NCI-H2107 (cell line): ENCODE data around the gene B4GALT6.
A peak's percentile ranks its signal among the peaks of the same experiment; 100 is the strongest.

Experiments
- DNase-seq: peaks from one replicate; lab custom pipeline; 2025; lab: John Stamatoyannopoulos, UW

Gene B4GALT6

GRCh38 chr18:31688606-31689005 lies 4.2 kb upstream of the B4GALT6 start:
- no peak for DNase-seq

DNA sequence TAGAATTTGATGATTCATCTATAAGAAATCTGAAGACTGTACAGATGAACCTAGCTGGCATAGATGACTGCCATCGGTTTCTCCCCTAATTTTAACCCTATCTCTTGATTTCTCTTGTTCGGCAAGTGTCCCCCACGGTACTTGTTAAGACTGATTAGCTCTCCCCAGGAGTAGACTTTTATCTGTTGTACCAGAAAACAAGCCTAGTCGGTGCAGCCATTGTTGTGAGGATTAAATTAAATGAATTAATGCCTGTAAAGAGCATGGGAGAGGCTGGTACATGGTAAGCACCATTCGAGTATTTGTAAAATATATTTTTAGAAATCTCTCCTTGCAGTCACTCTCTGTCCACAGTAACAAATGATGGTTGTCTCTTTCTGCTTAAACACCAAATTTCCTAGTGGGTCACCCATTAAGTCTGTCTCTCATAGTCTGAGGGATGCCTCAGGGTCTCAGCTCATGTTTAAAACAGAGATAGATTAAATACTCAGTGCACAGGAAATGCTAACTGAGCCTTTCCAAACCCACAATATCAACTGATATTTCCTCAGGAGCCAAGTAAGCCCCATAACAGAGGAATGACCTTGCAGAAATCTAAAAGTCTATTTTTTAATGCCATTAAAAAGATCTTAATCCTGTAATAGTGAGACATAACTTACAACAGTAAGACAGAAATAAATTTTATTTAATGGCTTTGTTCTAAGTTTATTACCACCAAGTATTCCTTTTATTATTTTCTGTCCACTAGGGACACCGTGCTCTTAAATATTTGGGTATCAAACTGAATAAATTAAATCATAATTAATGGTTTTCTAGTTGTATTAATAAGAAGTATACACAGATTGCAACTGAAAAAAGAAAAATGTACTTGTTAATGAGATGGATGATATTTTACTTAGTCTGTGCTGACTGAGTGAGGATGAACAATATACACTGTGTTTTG lies 2.9 kb upstream of the B4GALT6 start:
- no peak for DNase-seq

DNA sequence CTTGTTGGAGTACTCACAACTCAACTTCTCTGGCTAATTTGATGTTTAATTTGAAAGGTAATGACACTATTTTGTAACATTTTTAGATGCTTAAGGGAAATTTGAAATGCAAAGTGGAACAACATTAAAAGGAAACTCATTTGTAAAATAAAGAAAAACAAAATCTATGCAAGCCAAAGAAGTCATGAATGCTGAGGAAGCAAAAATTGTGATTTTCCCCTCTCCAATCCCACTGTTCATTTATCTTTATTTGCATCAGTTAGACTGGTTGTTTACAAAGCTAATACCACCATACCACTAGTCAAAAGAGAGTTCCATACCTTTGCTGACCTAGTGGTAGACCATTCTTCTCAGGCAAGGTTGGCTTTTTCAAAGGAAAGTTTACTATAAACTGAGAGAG lies 2.2 kb upstream of the B4GALT6 start:
- DNase-seq, result no peak

GRCh38 chr18:31685097-31686082 lies 1.0 kb upstream of the B4GALT6 start:
- DNase-seq, result peak; percentile 25

DNA sequence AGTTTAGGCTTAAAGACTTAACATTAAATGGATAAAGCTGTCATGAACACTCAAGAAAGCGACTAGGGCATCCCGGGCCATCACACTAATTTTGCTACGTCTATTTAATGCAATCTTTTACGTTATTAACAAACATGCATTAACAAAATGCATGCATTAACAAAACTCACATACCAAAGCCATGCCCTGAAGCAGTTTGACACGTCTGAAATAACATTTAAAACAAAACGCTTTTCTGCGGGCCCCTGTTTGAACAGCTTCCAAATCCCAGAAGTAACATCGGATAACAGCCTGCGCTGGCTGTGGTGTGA lies 458 bp downstream of the B4GALT6 start:
- DNase-seq, result no peak

- DNase-seq, result no peak
These were observed 1.3 kb downstream of the B4GALT6 start for GRCh38 chr18:31683106-31683505.

DNA sequence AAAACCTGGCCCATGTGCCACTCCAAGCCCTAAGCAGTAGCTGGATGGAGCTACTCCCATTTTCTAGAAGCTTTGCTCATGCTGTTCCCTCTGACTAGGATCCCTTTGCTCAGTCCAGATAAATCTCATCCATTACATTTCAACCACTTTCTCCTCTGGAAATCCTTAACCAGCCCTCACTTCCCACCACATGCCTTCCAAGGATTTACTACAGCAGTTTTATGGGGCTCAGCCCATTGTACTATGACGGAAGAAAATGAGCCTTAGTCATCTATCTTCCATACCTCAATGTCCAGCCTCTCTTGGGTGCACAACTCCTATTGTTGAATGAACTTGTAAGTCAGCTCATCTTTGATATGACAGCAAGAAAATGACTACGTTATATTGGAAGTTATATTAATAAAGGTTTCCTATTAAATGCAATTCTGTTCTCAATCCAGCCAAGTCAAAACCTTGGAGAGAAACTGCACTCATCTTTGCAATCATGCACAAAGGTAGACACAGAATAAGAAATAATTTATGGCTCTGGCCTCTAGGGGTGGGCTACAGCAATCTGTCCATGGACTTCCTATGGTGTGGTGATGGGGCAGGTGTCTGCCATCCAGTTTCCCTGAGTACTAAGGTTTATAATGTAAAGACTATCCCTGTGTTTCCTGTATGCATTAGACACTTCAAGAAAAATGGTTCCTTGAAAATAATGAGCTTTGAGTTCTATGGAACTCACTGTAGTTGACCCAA lies 3.4 kb downstream of the B4GALT6 start:
- DNase-seq, result no peak

GRCh38 chr18:31680433-31680811 lies 4.0 kb downstream of the B4GALT6 start:
- no peak for DNase-seq

DNA sequence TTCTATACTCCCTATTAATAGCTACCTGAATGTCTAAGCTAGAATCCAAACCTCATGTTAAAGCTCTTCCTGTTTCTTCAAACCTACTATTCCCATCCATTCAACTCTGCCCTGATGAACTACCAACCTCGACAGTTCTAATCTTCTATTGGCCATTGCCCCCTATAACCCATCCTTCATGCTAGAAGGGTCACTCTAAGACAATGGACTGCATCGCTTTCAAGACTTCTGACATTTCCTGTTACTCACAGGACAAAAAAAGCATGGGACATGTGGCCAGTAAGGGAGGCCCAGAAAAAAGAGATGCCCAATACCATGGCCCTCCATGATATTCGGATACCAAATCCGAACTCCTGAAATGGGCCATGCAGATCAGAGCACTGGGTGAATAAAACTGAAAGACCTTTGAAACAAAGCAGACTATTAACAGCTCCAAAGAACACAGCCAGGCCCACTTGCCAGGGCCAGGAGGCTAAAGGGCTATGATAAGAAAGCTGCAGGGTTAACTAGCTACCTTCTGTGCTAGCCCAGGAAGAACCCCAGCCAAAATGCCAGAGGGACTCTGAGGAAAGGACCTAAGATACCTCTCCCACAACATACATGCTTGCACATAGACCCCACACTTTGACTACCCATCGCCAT lies 4.5 kb downstream of the B4GALT6 start:
- DNase-seq, result no peak

DNA sequence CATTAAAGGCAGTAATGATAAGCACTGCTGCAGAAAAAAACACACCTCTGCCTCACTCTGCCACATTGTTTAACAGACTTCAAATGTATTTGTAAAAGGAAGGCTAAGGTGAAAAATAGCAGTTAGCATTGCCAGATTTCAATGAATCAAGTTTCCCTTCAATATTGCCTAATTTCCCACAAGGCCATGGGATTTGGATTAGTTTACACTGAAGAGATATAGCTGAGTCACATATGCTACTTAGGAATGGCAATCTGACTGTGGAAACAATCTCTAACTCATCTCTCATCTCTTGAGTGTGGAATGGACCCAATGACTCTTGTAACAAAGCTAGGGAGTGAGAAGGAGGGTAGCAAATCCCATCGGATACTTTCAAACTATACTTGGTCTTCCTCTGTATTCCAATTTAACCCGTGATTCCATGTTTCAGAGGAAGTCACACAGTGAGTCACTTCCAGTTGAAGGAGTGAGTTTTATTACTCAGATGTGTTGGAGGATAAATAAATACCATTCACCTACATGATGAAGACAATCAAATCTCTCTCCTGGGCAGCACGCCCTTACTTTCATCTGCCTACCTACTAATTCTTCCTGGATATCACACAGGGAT lies 5.1 kb downstream of the B4GALT6 start:
- no peak for DNase-seq

GRCh38 chr18:31678425-31678824 lies 6.0 kb downstream of the B4GALT6 start:
- no peak for DNase-seq

DNA sequence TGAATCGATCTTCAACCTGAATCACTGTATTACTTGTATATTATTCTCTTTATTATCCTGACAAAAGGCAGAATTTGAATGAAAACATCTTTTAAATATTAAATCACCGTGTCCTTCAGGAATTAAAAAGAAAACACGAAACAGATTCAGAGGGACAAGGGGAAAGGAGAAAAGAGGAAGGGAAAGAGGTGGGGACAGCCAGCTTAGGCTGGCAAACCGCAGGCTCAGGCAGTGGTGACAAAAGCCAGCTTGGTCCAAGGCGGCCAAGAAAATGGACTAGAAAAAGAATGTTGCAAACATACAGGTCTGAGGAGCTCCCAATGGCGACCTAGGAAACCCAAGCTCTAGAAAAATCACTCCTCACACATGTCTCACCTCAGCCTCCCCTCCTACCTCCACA lies 6.8 kb downstream of the B4GALT6 start:
- no peak for DNase-seq

DNA sequence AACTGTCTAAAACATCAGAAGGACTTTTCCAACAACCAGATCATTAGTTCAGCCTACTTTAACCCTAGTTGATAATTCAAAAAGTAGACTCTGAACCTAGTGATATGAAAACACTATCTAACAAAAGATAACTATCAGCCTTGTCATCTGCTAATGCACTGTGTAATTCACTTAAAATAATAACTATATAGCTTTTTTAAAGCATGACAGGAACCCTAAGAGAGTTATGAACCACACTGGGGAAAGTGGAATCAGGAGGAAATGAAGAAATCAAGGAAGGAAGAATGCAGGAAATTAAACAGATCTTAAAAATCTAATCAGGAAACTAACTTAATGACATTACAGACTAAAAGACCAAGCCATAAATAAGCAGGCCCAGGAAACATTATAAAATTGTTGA lies 9.0 kb downstream of the B4GALT6 start:
- no peak for DNase-seq

DNA sequence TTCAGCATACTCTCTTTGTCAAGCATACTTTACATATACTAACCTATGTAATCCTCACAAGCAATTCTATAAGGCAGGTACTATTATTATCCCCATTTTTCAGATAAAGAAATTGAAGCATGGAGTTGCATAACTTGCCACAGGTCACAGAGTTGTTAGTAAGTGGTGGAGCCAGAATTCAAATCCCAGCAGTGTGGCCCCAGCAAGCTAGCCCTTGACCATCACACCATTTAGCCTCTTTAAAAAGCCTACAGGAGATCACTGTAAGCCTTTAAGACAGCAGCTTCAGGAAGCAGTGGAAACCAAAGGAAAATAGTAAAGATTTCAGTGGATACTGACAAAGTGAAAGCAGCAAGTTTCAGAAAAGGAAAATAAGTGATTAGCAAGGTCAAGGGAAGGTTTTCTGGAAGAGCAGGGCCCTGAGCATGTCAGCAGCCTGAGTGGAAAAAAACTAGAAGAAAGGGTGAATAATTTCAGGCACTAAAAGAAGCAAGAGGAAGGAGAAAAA lies 11.7 kb downstream of the B4GALT6 start:
- DNase-seq, result no peak

DNA sequence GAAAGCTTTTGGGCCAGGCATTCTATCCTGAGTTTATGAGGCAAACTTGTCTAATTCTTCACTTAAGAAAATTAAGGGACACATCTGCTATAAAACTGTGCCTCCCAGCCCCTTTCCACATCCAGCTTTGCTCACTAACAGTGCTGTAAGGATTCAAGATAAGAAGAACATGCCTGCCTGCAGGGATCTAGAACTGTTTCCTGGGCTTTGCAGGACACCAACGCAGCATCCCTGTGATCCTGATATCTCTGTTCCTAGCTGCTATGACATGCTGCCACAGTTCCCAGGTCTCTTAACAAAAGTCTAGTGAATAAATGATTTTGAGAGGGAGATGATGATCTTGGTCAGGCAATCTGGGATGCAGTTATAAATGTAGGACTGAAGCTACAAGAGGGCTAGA lies 12.4 kb downstream of the B4GALT6 start:
- no peak for DNase-seq

DNA sequence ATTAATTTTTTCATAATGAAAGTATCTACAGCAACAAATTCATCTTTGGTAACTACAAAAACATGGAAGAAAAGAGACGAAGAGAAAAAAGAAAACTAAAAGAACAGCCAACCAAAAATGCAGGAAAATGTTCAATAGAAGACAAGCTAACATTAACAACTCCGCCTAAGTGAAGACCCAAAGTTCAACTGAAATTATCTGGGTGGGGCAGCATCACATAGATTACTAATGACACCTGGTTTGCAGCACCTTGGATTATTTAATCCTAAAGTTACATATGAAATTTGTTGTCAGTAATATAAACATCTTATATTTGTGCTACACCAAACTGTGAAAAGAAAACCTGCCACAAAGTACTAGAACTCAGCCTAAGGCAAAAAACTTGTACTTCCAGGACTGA lies 14.8 kb downstream of the B4GALT6 start:
- no peak for DNase-seq

DNA sequence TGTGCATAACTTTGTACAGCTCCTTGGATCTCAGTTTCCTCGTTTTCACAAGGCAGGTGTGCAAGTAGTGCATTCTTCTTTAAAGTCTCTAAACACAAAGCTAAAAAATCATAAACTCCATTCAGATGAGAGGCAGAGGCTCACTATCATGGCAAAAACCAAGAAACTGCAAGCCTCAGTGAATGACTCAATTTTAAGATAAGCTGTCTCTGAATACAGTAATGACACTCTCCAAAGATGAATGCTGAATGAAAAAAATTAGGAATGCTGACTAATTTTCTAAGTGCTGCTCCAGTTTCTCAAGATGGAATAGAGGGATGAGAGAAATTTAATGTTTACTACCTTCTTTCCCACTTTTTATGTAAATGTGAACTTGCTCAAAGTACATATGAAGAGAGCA lies 17.2 kb downstream of the B4GALT6 start:
- DNase-seq, result no peak

- no peak for DNase-seq
These were observed 18.3 kb downstream of the B4GALT6 start for GRCh38 chr18:31666055-31666454.

DNA sequence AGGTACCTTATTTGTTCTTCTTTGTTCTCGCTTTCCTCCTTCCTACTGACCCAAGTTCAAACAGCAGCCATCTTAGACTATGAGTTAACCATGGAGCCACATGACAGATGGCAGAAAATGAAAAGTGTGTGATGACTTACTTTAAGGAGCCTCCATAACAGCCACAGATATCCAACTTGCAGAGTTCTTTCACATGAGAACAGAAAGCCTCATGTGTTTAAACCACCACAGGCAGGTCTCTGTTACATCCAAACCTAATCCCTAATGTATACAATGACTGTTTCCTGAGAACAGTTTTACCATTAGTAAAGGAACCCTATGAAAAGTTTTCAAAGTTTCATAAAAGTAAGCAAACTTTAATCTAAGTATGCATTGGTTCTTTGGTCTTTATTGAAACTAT lies 20.3 kb downstream of the B4GALT6 start:
- DNase-seq, result no peak

GRCh38 chr18:31661965-31662364 lies 22.4 kb downstream of the B4GALT6 start:
- DNase-seq, result no peak

- no peak for DNase-seq
These were observed 23.6 kb downstream of the B4GALT6 start for GRCh38 chr18:31660763-31661162.
